ACHN (cell line): ENCODE measurements around the gene ANGPT4.

Experiments used
- DNase-seq: peaks from one replicate; pipeline ENCODE4 v3.0.0-alpha.2; 2015
- in situ Hi-C: cut with HindIII; loops from 2 replicates; pipeline ENCODE4 v1.10.0; 2017; ENCODE audit warnings: low sequenced_read_pairs, low pct_ligation_motif_present, low pct_unique_long_range_greater_than_20kb

Gene ANGPT4

GRCh38 chr20:916125-916799 is at the start of gene ANGPT4:
Gene ANGPT4 (minus strand): TSS chr20:916334. CDS start chr20:916214, 120 bp downstream.
- in situ Hi-C loops = no loop called here
- DNase-seq = no peak

GRCh38 chr20:963795-964194 is 47.7 kb upstream of the ANGPT4 start:
- DNase-seq = no peak
- in situ Hi-C loops = no loop called here

GRCh38 chr20:962683-963082 is 46.5 kb upstream of the ANGPT4 start:
- in situ Hi-C loops = no loop called here
- no peak for DNase-seq

GRCh38 chr20:962223-962622 is 46.1 kb upstream of the ANGPT4 start:
- DNase-seq = no peak
- in situ Hi-C loops = no loop called here

GRCh38 chr20:961768-962167 is 45.6 kb upstream of the ANGPT4 start:
- DNase-seq = no peak
- in situ Hi-C loops = no loop called here

GRCh38 chr20:959996-960615 is 44.0 kb upstream of the ANGPT4 start:
- in situ Hi-C loops = no loop called here
- no peak for DNase-seq

- DNase-seq = no peak
- in situ Hi-C loops = no loop called here
These were observed 43.0 kb upstream of the ANGPT4 start for GRCh38 chr20:958936-959815.

GRCh38 chr20:957544-957943 is 41.4 kb upstream of the ANGPT4 start:
- in situ Hi-C loops = no loop called here
- DNase-seq = no peak

GRCh38 chr20:956330-956951 is 40.3 kb upstream of the ANGPT4 start:
- peak; percentile 48 for DNase-seq
- in situ Hi-C loops = no loop called here

GRCh38 chr20:955656-956055 is 39.5 kb upstream of the ANGPT4 start:
- in situ Hi-C loops = no loop called here

GRCh38 chr20:955111-955510 is 39.0 kb upstream of the ANGPT4 start:
- DNase-seq = no peak
- in situ Hi-C loops = no loop called here

More at GRCh38 chr20:955656-956055, 39.5 kb upstream of the ANGPT4 start:
- DNase-seq = no peak

- in situ Hi-C loops = no loop called here
- peak; percentile 13 for DNase-seq
These were observed 37.6 kb upstream of the ANGPT4 start for GRCh38 chr20:953742-954141.

- in situ Hi-C loops = no loop called here
These were observed 36.2 kb upstream of the ANGPT4 start for GRCh38 chr20:952196-952795.

GRCh38 chr20:951384-952169 is 35.4 kb upstream of the ANGPT4 start:
- DNase-seq = no peak
- in situ Hi-C loops = no loop called here

More at GRCh38 chr20:952196-952795, 36.2 kb upstream of the ANGPT4 start:
- DNase-seq = no peak

- no peak for DNase-seq
- in situ Hi-C loops = no loop called here
These were observed 33.6 kb upstream of the ANGPT4 start for GRCh38 chr20:949717-950116.

- in situ Hi-C loops = no loop called here
- DNase-seq = no peak
These were observed 30.7 kb upstream of the ANGPT4 start for GRCh38 chr20:946826-947225.

GRCh38 chr20:945841-946240 is 29.7 kb upstream of the ANGPT4 start:
- no peak for DNase-seq
- in situ Hi-C loops = no loop called here
